GM21786 (cell line): Measurements from ENCODE around the gene KCNG1.
"Not testable (repeated sequence)": the region's sequence is repeated elsewhere in the genome, so short reads cannot be mapped to it uniquely, and the experiment has no call there.

Experiments
- ATAC-seq: cut with Tn5 transposase; IDR thresholded peaks from one replicate; pipeline ENCODE4 v1.9.1; 2021; ENCODE audit not compliant: unreplicated experiment

KCNG1 gene

GRCh38 chr20:51022803-51023616 is at the start of gene KCNG1:
KCNG1 (minus strand) TSS chr20:51023107; CDS start chr20:51010338, 12,769 bp downstream.
- ATAC-seq = no peak

GRCh38 chr20:51070621-51071020 is 47.7 kb upstream of the KCNG1 start:
- no peak for ATAC-seq

GRCh38 chr20:51067792-51068191 is 44.9 kb upstream of the KCNG1 start:
- ATAC-seq = no peak

GRCh38 chr20:51065615-51066014 is 42.7 kb upstream of the KCNG1 start:
- no peak for ATAC-seq

- no peak for ATAC-seq
These were observed 41.2 kb upstream of the KCNG1 start for GRCh38 chr20:51064137-51064536.

GRCh38 chr20:51062065-51062464 is 39.2 kb upstream of the KCNG1 start:
- ATAC-seq = no peak

- no peak for ATAC-seq
These were observed 38.6 kb upstream of the KCNG1 start for GRCh38 chr20:51061418-51062045.

- ATAC-seq = no peak
These were observed 37.4 kb upstream of the KCNG1 start for GRCh38 chr20:51060301-51060700.

- ATAC-seq = no peak
These were observed 37.0 kb upstream of the KCNG1 start for GRCh38 chr20:51059862-51060261.

GRCh38 chr20:51058017-51058416 is 35.1 kb upstream of the KCNG1 start:
- ATAC-seq = no peak

- no peak for ATAC-seq
These were observed 31.3 kb upstream of the KCNG1 start for GRCh38 chr20:51054233-51054632.

GRCh38 chr20:51050531-51051075 is 27.7 kb upstream of the KCNG1 start:
- no peak for ATAC-seq

GRCh38 chr20:51046021-51046985 is 23.4 kb upstream of the KCNG1 start:
- no peak for ATAC-seq

GRCh38 chr20:51045492-51045891 is 22.6 kb upstream of the KCNG1 start:
- not testable (repeated sequence) for ATAC-seq

- no peak for ATAC-seq
These were observed 21.9 kb upstream of the KCNG1 start for GRCh38 chr20:51044796-51045195.

- no peak for ATAC-seq
These were observed 20.9 kb upstream of the KCNG1 start for GRCh38 chr20:51043811-51044210.

GRCh38 chr20:51042657-51043247 is 19.8 kb upstream of the KCNG1 start:
- ATAC-seq = no peak

GRCh38 chr20:51042064-51042463 is 19.2 kb upstream of the KCNG1 start:
- no peak for ATAC-seq

- no peak for ATAC-seq
These were observed 14.7 kb upstream of the KCNG1 start for GRCh38 chr20:51037532-51038115.

- ATAC-seq = no peak
These were observed 14.1 kb upstream of the KCNG1 start for GRCh38 chr20:51036827-51037531.
